Neural progenitor cell (in vitro differentiated cells): ENCODE measurements around the gene F8A2.

Experiments used
- EZH2 ChIP-seq: fragments of 200-600 bp; sonication (generic); IDR thresholded peaks from 2 replicates; pipeline ENCODE4 v1.6.1; 2017; ENCODE audit warnings: antibody characterized with exemption, mild to moderate bottlenecking, moderate library complexity
- TF ChIP-seq, protein P1 (sequence below): fragments of 200-600 bp; sonication (generic); IDR thresholded peaks from 2 replicates; pipeline ENCODE4 v1.5.1; 2017; ENCODE audit warnings: antibody characterized with exemption, mild to moderate bottlenecking

DNA sequence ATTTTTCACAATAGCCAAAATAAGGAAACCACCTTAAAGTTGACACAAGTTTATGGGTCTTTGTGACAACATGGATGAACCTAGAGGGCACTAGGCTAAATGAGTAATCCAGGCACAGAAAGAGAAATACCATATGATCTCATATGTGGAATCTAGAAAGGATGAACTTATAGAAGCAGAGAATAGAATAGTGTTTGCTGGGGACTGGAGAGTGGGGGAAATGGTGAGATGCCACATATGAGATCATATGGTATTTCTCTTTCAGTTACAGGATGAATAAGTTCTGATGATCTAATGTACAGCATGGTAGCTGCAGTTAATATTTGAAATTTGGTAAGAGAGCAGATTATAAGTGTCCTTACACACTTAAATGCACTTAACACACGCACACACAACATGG lies 35.9 kb downstream of the F8A2 start:
- TF ChIP-seq EZH2 = no peak
- TF ChIP-seq, protein P1, sequence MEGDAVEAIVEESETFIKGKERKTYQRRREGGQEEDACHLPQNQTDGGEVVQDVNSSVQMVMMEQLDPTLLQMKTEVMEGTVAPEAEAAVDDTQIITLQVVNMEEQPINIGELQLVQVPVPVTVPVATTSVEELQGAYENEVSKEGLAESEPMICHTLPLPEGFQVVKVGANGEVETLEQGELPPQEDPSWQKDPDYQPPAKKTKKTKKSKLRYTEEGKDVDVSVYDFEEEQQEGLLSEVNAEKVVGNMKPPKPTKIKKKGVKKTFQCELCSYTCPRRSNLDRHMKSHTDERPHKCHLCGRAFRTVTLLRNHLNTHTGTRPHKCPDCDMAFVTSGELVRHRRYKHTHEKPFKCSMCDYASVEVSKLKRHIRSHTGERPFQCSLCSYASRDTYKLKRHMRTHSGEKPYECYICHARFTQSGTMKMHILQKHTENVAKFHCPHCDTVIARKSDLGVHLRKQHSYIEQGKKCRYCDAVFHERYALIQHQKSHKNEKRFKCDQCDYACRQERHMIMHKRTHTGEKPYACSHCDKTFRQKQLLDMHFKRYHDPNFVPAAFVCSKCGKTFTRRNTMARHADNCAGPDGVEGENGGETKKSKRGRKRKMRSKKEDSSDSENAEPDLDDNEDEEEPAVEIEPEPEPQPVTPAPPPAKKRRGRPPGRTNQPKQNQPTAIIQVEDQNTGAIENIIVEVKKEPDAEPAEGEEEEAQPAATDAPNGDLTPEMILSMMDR = no peak
